Left kidney (tissue), 2 donors: ENCODE measurements around the gene MACROH2A1. TPM values are rescaled to one million over a fixed set of nuclear protein-coding genes. Genes with fewer than 3 reads are reported as not detected.

Experiments used
- DNase-seq: peaks from one replicate; pipeline ENCODE4 v3.0.0-alpha.2; 2013
- polyA plus RNA-seq: library from polyadenylated mRNA; unstranded; fragments of 120-200 nt; gene quantifications from one replicate; pipeline ENCODE4 v1.2.1, GENCODE V29; 2013; ENCODE audit not compliant: insufficient read length

MACROH2A1 gene
- polyA plus RNA-seq, 1 donor: 242 TPM

DNA sequence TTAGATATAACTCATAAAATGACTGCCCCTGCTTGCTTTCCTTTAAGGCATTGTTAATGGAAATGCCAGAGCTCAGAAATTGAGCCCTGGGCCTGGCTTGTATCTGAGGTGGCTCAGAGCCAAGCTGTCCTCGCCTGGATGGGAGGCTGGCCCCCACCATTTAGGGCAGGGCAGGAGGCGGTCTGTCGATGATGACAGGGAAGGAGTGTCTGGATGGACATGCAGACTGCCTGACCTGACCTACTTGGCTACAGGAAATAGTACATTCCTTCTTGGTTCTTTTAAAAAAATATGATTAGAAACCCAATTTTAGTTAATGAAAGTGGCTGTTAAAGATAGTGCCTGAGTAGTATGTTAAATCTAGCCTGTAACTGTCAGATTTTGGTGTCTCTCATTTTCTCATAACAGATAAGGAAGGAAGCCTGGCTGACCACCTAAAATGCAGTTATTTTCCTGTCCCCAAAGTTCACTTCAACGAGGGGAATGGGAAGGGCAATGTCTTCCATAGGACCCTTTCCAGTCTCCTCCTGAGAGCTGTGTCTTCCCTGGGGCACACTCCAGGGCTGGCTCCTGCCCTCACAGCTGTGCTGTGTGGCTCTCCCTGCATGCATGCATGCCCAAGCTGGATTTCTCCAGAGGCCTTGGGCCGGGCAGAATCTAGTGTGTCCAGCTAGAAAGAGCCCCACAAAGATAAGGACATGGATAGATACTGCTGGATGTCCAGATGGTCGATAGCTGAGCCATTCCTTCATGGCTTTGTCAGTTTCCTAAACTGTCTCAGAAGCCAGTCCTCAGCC, 42.3 kb downstream of the MACROH2A1 start:
- no peak for DNase-seq

DNA sequence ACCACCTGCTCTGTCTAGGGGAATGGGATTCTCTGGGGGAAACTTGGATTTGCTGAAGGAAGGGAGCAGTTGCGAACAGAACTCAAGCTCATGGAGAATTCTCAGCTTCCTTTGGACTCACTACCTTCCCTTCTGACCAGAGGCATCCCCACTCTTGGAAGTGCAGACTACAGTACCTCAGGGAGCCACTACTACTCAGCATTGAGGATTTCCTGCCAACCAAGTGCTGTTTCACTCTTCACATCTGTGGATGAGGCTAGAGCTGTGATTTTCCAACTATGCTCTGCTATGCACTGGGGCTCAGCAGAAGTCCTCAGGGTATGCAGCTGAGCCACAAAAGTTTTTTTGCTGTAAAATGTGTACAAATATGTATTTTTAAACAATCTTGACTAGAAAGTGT, 43.9 kb downstream of the MACROH2A1 start:
- no peak for DNase-seq

DNA sequence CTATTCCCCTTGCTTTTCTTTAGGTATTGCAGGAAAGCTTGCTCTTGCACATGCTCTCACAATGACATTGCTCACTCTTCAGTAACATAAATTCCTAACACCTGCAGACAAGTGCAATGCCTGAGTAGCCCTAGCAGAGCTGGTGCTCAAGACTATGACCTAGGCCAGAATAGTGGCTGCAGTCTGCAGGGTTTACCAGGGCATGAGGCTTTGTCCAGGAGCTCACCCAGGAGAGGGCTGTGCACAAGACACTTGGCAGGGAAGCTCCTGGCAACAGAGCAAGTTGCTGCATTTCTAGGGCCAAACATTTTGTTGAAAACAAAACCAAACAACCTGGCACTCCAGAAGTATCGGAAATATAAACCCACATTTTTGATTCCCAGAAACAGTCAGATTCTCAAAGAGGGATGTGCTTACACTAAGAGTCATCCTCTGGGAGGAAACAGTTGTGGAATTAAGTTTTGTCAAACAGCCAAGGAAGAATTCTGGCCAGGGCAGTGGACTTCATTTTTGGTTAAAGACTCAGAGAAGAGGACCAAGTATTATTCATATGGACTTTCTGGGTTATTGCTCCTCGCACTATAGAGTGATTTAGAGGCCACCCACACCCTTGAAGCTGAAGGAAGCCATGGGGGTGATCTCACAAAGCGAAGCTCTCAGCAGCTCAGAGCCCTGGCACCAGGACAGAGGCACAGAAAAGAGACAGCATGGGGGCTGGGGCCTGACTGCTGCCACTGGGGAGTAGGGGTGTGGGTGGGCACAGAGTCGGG, 44.9 kb downstream of the MACROH2A1 start:
- DNase-seq: no peak

DNA sequence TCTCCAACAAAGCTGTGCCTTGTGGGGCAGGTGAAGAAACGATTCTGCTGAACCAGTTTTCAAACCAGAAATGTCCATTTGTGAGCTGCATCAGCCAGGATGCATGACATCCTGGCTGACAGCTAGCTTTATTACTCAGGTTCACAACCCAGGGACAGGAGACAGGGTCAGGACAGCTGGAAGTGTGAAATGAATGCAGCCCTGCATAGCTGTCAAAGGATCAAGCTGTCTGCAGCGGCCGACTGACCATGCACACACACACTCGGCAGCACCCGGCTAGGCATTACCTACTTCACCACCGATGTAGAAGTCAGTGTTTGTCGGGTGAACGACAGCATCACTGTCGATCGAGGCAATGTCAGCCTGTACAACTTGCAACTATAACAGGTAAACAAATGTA, 48.5 kb downstream of the MACROH2A1 start:
- no peak for DNase-seq

DNA sequence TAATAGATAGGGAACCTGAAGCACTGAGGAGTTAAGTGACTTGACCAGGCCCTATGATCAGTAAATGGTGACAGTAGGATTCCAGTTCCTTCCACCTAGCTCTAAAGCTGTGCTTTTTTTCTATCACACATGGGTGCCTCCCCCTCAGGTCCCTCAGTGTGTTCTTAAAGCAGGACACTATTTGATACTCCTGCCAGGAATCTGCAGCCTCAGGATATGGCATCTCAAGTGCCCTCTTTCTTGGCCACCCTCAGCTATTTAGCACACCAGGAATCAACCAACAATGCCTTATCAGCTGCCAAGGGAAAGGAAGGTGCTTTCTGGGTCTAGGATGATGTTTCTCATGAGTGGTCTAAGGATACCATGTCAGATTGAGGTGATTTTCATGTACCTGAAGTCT, 49.1 kb downstream of the MACROH2A1 start:
- no peak for DNase-seq

DNA sequence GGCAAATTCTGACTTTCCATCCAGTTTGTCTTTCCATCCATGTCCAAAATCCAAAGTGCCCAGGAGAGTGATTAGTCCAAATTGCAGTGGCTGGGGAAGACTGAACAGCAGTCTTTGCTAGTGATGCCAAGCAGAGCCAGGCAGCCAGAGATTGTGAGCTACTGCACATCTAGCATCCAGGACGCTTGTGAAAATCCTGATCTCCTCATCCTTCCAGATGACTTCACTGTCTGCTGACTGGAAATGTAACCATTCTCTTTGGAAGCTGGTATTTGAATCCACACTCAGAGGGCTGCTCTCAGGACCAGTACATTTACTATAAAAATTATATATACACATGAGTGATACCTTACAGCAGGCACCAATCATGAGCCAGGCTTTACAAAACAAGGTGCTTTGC, 49.6 kb downstream of the MACROH2A1 start:
- no peak for DNase-seq

DNA sequence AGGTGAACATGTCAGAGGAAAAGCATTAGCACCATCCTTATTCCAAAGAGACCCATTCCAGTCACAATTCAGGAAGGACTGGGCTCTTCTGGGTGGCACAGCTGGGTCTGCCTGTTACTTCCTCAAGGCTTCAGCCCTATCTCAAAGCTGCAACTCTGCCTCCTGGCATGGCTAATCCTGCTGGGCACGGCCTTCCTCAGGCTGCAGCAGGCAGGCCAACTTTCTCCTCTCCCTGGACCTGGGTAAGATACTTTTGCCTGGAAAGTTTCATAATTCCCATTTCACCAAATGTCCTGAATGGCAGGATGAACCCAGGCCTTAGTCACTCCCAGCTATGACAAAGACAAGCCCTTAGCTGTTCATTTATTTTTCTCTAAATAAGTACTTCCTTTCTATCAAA, 50.1 kb downstream of the MACROH2A1 start:
- no peak for DNase-seq

DNA sequence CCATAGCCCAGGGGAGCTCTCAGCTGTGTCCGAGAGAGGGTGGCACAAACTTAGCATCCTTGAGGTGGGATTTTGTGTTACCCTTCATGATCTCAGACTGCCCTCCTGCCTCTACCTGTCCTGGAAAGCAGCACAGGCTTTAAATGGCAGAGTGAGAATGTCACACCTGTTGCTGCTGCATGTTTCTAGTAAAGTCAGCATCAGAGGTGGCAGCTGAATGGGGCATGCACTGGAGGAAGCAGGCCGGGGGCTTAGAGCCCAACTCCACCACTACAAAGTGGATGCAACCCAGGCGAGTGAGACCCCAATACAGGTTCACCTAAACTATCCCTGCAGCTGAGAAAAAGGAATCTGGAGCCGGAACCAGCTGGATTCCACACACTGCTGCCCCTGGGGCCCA, 51.6 kb downstream of the MACROH2A1 start:
- no peak for DNase-seq

DNA sequence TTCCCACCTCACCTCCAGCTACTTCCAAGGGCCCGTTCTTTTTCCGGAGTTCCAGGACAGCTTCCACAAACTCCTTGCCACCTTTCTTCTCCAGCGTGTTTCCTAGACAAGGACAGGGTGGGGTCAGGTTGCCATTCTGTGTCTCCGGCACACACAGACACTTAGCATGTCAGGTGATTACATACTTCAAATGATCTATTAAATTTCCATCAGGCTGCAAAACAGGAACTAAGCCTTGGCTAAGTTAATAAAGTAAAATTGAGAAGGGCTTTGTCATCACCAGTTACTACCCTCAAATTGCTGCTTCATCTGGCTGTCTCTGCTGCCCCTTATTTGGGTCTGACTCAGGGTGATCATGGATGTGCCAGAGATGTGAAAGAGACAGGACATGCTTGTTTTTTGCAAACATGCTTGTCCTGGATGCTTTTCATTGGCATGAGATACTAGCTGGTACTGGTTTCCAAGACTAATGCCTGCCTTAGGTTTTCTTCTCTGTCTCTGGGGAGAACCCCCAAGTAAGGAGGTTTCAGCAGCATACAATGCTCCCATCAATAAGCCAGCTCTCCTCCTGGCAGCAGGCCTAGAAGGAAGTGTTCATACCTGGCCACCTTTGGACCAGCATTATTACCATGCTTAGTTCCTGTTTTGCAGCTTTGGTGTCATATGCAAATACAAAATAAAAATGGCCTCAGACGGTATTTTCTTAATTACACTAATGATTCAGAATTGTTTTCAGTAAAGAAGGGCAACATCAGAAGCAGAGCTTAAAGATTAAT, 52.9 kb downstream of the MACROH2A1 start:
- no peak for DNase-seq

DNA sequence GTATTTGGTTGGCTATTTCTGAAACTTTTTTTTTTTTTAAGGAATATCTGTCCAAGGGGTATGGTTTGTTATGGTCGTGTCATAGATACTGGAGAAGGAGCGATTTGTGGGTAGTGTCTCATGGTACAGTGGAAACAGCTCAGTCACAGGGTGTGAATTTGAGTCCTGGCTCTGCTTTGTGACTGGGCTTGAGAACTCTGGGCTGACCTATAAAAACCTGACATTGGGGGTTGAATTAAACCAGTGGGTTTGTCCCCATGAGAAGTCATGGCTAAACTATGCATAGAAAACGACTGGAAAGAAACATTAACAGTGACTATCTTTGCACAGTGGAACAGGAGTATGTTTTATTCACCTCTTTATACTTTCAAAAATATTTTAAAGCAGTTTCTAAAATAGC, 54.7 kb downstream of the MACROH2A1 start:
- DNase-seq: no peak

DNA sequence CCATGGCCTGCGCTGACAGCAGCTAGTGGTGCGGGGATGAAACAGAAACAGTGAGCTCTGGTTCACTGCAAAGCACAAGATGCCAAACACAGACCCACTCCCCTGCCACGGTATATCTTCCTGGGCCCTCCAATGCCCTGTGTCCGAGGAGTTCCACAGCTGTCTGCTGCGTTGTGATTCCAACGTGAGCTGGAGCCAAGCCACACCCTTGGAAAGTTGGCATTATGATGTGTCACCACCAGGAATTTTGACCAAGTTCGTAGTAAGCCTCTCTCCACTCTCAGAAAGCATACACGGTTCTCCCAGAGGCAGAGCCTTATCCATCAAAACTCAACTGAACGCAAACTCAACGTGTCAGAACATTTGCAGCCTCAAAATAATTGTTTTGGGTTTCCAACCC, 55.6 kb downstream of the MACROH2A1 start:
- no peak for DNase-seq

DNA sequence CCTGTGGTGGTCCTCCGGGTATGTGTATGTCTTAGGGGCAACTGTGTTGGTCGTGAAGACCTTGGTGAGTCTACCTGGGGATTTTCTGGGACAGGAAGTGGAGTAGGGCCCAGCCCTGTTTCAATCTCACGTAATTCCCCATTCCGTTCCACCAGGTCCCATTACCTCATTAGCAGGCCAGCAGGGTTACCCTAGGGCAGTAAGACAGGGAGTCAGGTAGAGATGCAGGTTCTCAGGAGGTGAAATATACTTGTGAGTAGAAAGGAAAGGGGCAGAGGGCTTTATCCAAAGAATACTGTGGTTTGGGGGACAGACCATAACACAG, 56.5 kb downstream of the MACROH2A1 start:
- DNase-seq: no peak

DNA sequence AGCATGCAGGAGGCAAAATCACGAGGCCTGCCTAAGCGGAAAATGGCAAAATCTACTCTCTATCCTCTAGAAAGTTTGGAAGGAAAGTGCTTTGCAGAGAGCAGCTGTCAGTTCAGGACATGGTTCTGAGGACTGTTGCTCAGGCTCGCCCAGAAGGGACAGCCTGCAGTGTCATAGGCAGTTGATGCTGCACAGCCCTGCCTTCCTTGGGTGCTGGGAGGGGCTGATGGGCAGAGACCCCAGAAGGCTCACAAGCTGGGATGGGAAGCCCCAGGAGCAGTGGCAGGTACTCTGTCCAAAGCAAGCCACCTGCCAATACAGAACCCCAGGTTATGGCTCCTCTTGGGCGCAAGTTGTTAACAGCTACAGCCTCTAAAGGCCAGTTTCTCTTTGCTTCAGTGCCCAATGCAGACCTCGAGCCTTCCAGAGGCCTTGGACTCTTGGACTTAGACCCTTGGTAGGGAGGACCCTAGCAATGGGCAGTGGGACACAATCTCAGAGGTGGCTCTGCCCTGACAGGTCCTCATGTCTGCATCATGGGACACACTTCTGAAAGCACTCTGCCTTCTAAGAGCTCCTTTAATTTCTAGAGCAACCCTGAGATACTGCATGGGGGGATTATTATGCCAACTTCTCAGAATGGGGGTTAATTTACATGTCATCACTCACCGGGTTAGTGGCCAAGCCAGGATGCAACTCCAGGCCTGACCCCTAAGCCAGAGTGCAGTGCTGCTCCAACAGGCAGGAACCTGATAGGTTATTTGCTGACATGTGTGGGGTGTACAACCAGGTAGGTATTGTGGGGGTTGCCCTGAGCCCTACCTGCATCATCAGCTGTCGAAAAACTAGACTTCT, 57.1 kb downstream of the MACROH2A1 start:
- DNase-seq: no peak

DNA sequence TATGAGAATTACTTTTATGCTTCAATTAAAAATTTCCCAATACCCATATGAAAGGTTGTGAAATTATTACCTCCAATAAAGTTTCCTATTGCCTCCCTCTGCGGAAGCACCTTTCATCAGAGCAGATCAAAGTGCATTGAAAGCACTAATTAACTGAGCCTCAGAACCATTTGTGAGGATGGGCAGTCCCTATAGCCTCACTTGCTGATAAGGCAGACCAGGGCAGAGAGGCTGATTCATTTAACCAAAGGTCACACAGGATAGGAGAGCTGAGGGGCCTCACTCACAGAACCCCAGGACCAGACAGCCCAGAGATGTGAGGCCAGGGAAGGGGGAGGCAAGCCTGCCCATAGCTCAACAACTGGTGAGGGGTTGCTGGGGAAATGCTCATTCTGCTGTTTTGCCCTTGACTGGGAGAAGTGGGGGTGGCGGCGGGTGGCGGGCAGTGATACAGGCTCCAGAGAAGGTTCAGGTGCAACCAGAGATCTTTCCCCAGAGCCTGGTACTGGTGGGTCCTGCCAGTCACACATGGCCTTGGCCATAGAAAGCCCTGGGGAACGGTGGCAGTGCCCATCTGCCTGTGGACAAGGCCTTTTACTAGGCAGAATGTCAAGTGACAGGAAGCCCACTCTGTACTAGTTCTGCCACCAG, 57.9 kb downstream of the MACROH2A1 start:
- DNase-seq: no peak

DNA sequence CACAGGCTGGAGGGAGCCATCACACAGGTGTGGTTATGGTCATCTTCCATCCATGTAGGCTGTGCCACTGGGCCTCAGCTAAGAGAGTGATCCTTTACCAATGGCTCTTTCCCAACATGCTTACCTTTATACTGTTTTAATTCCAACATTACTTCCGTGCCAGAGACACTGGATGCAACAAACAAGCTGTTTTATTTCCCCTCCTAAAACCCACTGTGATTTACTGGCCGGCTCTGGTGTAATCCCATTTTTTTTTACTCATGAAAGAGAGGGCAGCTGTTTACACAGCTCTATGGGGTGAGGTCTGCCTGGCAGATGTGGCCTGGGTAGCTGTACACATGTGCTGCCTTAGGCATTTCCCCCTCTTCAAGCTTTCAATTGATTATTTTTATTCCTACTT, 58.5 kb downstream of the MACROH2A1 start:
- DNase-seq: no peak

DNA sequence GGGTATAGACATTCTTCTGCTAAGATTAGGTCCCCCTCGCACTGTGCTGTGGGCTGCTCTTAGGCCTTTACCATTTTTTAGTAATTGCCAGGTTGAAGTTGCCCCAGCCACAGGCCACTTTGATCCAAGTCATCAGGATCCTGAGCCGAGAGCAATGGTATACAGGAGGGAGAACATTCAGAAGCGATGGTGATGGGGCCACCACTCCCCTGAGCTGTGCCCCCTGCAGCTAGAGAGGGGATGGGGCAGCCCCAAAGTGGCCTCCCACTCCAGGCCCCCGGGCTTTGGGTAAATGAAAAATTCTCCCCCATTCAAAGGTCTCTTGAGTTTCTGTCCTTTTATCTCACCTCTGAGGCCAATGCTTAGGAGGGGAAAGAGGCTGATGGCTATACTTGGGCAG, 59.4 kb downstream of the MACROH2A1 start:
- no peak for DNase-seq

DNA sequence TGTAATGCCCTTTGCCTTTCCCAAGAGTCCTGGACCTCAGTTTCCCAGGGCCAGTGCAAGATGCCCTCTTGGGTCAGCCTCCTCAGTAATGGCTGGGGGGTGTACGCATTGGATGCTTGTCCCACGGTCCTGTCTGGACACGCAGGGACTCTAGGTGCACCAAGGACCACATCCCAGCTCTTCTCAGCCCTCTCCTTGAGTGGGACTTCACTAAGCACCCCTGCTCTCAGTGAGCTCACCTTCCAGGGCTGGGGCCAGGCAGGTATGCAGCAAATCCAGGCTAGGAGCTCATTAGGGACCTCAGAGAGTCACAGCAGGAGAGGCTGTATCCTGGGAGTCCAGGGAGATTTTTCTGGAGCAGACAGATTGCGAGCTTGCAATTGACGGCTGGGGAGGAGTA, 59.8 kb downstream of the MACROH2A1 start:
- DNase-seq: no peak

DNA sequence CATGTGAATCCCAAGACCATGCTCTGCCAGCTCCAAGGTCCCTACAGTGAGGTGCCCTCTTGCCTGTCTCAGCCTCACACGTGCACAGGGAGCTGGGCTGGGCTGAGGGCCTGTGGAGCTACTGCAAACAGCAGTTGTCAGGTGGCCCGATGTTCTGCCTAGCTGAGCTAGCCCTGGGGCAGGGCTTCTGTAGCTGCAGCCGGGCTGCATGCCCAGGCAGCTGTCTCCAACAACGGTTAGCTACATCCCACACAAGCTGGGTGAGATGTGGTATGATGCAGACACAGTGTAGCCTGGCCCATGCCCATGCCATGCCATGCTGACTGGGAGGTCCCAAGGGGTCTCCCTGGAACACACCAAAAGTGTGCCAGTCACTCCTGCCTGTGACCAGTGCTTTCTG, 62.0 kb downstream of the MACROH2A1 start:
- DNase-seq: no peak

DNA sequence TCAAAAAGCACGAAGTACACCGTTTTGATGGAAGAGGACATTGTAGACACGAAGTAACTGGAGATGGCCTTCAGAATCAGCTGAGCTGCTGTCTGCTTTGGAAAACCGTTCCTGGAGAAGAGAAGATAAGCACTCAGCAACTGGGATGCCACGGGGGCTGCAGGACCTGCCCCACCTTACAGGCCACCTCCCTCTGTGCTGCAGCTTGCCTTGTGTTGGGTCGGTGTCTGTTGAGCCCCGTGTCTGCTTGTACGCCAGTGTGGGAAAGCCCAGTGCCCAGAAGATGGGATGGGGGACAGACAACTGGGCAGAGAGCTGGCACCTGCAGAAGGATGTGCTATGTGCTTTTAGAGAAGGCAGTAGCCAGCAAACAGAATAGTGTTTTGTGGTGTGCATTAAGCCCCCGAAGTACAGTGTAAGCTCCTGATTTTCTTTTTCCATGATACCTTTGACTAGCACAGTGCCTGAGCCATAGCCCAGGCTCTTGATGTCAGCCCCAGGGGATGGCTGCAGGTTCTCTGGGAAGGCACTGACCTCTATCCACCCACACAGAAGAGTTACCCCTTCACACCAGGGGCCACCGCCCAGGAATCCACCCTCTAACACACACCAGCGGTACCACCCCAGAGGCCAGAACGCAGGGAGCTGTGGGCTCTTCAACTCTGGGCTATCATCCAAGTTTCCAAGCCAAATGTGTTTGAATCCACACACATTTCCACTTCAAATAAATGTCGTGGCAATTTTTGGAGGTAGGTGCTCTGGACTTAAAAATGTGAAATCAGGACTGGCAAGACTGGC, 63.8 kb downstream of the MACROH2A1 start:
- DNase-seq: no peak

DNA sequence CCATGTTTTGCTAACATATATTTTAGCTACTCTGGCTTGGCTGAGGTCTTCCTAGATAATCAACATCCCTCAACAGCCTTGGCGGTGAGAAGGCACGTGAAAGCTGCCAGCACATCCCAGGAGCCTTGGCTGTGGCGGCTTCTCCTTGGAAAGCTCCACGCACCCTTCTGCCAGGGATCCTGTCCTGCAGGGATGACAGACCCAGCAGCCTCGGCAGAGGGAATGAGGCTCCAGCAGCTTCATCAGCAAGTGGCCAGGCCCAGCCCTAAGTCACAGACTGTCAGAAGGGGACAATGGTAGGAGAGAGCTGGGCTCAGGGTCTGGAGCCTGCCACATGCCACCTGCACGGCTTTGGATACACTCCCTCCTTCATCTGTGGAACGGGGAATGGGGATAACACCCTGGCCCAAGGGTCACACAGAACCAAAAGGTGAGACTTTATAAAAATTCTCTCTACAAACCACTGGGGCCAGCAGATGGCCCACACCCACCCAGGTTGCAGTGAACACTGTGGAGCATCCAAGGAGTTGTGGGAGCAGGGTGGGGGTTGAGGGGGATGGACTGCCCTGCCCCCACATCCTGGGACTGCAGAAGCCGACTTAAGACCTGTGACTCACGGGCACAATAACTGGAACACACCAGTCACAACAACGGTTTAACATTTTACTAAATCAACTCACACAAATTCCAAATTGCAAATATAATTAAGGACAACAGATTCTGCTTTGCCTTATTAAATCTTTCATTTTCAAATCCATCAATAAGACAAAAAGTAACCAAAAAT, 65.1 kb downstream of the MACROH2A1 start:
- DNase-seq: no peak
